ENCODE measurements around the gene ADORA2B. TPM values are rescaled to one million over a fixed set of nuclear protein-coding genes. Genes with fewer than 3 reads are reported as not detected.

ADORA2B gene
- total RNA-seq, 4 donors from 2014 or later: 35.3 to 55.3 (median 45.5) TPM

DNA sequence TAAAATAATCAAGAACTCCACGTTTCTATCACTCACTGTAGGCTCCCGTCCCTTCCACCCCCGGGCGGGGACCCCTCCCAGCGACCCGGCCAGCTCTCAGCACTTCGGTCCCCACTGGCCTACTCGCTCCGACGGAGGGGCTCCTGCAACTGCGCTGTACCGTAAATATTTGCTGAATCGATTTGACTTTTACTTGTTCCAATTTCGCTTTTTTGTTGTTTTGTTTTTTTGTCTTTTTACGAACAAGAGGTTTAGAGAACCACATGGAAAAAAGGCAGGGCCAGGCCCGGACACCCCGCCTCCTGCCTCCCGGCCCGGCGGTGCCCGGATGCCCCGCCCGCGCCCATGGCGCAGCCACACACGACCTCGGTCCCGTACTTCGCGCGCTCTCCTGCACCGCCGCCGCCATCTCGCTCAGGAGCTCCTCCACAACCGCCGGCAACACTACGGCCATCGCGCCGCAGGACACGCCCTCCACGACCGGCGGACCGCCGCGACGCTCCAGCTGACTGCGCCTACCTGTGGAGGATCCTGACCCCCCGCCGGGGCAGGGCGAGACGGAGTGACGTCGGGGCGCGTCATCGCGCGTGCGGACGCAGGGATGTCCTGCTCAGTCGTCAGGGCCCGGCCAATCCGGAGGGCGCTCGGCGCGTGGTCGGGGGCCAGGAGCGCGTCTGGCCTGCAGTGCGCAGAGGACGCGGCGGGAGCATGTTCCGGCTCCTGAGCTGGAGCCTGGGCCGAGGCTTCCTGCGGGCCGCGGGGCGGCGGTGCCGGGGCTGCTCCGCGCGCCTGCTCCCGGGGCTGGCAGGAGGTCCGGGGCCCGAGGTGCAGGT, 54.4 kb downstream of the ADORA2B start, which contains the start of the genes TTC19 and ZSWIM7:
Gene TTC19 (plus strand): TSS at position 684 of the 833 bp plus-strand sequence. CDS start 25 bp downstream, at position 709.
Gene ZSWIM7 (minus strand): TSS at position 564 of the 833 bp plus-strand sequence. CDS start 110 bp downstream, at position 454.
- WGBS: under 1% methylated on average over 37 of the region's 91 CpGs
- Histone ChIP-seq H3K4me3 (peak within 1 kb of the TSS; percentile 78), H3K4me1 (peaks cover 29% of the 10 kb centered on the region), H3K36me3 (peaks cover 34% of the 10 kb centered on the region), H3K27ac (peak within 1 kb of the TSS; percentile 95), H3K9me3 (no peaks in the 10 kb centered on the region), H3K27me3 (no peaks in the 10 kb centered on the region)
- DNase-seq (ENCODE audit: low spot score in 2 of 2): peak; percentile 96 to 98
- TF ChIP-seq, protein P1, sequence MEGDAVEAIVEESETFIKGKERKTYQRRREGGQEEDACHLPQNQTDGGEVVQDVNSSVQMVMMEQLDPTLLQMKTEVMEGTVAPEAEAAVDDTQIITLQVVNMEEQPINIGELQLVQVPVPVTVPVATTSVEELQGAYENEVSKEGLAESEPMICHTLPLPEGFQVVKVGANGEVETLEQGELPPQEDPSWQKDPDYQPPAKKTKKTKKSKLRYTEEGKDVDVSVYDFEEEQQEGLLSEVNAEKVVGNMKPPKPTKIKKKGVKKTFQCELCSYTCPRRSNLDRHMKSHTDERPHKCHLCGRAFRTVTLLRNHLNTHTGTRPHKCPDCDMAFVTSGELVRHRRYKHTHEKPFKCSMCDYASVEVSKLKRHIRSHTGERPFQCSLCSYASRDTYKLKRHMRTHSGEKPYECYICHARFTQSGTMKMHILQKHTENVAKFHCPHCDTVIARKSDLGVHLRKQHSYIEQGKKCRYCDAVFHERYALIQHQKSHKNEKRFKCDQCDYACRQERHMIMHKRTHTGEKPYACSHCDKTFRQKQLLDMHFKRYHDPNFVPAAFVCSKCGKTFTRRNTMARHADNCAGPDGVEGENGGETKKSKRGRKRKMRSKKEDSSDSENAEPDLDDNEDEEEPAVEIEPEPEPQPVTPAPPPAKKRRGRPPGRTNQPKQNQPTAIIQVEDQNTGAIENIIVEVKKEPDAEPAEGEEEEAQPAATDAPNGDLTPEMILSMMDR (IDR thresholded peaks at IDR 0.05): no peak
- TF ChIP-seq POLR2A (IDR thresholded peaks at IDR 0.05) (peak; percentile 59 to 87), EP300 (IDR thresholded peaks at IDR 0.05) (peak; percentile 52), POLR2AphosphoS5 (IDR thresholded peaks at IDR 0.05) (peak; percentile 83 to 95 (median 83))

DNA sequence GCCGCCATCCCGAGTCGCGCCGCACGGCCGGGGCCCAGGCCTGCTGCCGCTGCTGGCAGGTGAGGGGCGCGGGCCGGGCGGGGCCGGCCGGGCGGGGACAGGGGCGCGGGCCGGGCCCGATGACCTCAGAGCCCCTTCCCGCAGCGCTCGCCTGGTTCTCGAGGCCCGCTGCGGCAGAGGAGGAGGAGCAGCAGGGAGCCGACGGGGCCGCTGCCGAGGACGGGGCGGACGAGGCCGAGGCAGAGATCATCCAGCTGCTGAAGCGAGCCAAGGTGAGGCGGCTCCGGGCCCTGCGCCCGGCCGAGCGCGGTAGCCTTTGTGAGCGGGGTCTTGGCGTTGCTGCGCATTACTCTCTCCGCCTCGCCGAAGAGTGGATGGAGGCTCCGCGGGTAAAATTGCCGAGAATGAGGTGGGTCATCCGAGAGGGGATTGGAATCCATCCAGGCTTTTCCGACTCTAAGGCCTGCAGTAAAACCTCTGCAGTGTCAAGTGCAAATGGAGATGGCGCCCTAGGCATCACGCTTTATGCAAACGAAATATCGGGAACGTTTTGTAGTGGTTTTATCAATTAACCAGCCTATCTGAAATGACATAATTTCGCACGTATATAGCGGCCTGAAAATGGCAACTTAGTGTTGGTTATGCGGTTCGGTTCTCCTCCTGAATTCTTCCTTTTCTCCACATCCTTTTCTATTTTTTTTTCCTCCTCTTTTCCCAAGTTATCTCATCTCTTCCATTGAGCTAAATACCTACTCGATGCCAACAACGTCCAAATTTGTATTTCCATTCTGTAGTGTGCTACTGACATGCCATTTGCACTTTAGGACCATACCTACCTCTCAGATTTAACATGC, 55.3 kb downstream of the ADORA2B start:
- peak overlapping the region; percentile 78 for H3K4me3 ChIP-seq
- H3K36me3 ChIP-seq: peaks cover 42% of the 10 kb centered on the region
- no peaks in the 10 kb centered on the region for H3K9me3 ChIP-seq
- peak in 1 of 2 donors; percentile 72 for DNase-seq (ENCODE audit: low spot score in 2 of 2)
- WGBS: 2% methylated on average over 22 of the region's 64 CpGs
- no peak for TF ChIP-seq POLR2AphosphoS5 (IDR thresholded peaks at IDR 0.05)
- peak in 1 of 2 donors; percentile 14 for TF ChIP-seq POLR2A (IDR thresholded peaks at IDR 0.05)
- TF ChIP-seq, protein P1 (IDR thresholded peaks at IDR 0.05): no peak
- H3K27ac ChIP-seq: peak overlapping the region; percentile 95
- no peaks in the 10 kb centered on the region for H3K27me3 ChIP-seq
- H3K4me1 ChIP-seq: peaks cover 29% of the 10 kb centered on the region

DNA sequence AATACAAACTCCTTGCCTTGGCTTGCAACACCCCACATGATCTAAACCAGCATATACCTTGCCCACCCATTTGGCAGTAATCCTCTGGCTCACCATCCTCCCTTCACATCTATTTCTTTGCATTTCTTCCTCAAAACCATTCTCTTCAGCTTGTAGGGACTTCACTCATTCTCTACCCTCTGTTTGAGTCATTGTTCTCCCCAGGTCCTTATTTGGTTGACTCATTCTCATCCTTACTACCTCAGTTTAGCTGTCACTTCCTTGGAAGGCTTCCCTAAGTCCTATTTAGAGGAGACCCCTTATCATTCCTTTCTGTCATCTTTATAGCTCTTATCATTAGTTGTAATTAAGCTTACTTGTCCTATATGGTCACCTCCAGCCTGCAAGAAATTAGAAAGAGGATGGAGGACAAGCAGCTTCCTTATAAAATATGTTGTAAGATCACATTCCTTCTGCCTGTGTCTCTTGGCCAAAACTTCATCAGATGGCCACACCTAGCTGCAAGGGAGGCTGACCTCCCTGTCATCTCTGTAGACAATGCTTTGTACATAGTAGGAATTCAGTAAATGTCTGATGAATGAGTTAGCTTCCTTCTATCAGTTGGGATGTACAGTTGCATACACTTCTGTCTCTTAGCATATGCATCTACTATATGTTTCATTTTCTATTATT, 56.4 kb downstream of the ADORA2B start:
- Histone ChIP-seq H3K36me3 (peaks cover 51% of the 10 kb centered on the region), H3K27ac (no peak overlapping the region), H3K4me3 (peak overlapping the region; percentile 78), H3K27me3 (no peaks in the 10 kb centered on the region), H3K4me1 (peaks cover 29% of the 10 kb centered on the region), H3K9me3 (no peaks in the 10 kb centered on the region)
- no peak for TF ChIP-seq EP300 (IDR thresholded peaks at IDR 0.05)
- TF ChIP-seq, protein P1 (IDR thresholded peaks at IDR 0.05): no peak
- TF ChIP-seq POLR2A (IDR thresholded peaks at IDR 0.05): no peak
- TF ChIP-seq POLR2AphosphoS5 (IDR thresholded peaks at IDR 0.05): no peak
- no peak for DNase-seq (ENCODE audit: low spot score in 2 of 2)

DNA sequence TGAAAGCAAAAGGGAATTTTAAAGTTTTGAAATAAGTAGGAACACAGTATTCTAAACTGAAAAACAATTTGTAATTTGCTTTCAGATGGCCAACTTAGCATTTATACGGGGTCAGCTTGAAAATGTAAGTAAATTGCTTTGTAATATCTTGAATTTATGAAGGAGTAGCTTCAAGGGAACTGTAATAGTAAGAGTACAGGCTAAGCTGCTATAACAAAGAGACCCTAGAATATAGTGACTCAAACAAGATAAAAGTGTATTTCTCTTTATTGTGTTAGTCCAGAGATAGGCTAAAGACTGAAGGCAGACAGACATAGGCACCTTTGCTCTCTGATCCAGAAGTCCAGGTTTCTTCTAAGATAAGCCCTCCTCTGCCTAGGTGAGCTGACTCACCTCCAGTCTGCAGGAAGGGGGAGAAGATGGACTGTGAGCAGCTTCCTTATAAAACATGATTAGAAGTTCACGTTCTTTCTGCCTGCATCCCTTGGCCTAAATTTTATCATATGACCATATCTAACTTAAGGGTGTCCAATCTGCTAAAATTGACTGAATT, 57.9 kb downstream of the ADORA2B start:
- Histone ChIP-seq H3K4me1 (peaks cover 29% of the 10 kb centered on the region), H3K36me3 (peaks cover 63% of the 10 kb centered on the region), H3K27me3 (no peaks in the 10 kb centered on the region), H3K4me3 (no peak overlapping the region), H3K9me3 (no peaks in the 10 kb centered on the region), H3K27ac (no peak overlapping the region)
- TF ChIP-seq, protein P1 (IDR thresholded peaks at IDR 0.05): no peak
- TF ChIP-seq POLR2A (IDR thresholded peaks at IDR 0.05) (no peak), POLR2AphosphoS5 (IDR thresholded peaks at IDR 0.05) (no peak), EP300 (IDR thresholded peaks at IDR 0.05) (no peak)
- DNase-seq (ENCODE audit: low spot score in 2 of 2): no peak
- WGBS: 91% methylated on average over 2 of the region's 2 CpGs
